ENCODE results near the gene PBX3. TPM values are rescaled to one million over a fixed set of nuclear protein-coding genes. Genes with fewer than 3 reads are reported as not detected.

PBX3 gene
- total RNA-seq, 1 donor from 2014 or later, result 74.2 TPM

DNA sequence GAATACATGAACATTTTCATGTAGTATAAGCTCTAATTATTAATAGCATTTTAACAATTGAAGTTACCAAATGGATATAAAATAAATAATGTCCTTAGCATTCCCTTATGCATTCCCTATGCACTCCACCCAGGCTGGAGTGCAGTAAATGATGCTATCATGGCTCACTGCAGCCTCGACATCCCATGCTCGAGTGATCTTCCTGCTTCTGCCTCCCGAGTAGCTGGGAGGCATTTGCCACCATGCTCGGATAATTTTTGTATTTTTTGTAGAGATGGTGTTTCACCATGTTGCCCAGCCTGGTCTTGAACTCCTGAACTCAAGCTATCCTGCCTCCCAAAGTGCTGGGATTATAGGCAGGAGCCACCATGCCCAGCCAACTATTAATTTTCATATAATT, 184.0 kb downstream of the PBX3 start:
- TF ChIP-seq, protein P1, sequence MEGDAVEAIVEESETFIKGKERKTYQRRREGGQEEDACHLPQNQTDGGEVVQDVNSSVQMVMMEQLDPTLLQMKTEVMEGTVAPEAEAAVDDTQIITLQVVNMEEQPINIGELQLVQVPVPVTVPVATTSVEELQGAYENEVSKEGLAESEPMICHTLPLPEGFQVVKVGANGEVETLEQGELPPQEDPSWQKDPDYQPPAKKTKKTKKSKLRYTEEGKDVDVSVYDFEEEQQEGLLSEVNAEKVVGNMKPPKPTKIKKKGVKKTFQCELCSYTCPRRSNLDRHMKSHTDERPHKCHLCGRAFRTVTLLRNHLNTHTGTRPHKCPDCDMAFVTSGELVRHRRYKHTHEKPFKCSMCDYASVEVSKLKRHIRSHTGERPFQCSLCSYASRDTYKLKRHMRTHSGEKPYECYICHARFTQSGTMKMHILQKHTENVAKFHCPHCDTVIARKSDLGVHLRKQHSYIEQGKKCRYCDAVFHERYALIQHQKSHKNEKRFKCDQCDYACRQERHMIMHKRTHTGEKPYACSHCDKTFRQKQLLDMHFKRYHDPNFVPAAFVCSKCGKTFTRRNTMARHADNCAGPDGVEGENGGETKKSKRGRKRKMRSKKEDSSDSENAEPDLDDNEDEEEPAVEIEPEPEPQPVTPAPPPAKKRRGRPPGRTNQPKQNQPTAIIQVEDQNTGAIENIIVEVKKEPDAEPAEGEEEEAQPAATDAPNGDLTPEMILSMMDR (IDR thresholded peaks at IDR 0.05; ENCODE audit: unreplicated experiment), result no peak
- no peaks in the 10 kb centered on the region for H3K9me3 Mint-ChIP-seq
- no peaks in the 10 kb centered on the region for H3K27me3 Mint-ChIP-seq (ENCODE audit: low read depth)
- H3K27ac Mint-ChIP-seq, result no peak overlapping the region
- H3K4me1 Mint-ChIP-seq, result peaks cover 4% of the 10 kb centered on the region
- no peak overlapping the region for H3K4me3 Mint-ChIP-seq
- peaks cover 6% of the 10 kb centered on the region for H3K36me3 Mint-ChIP-seq
- no peak for DNase-seq (ENCODE audit: low spot score in 2 of 2, unreplicated experiment in 2 of 2)

GRCh38 chr9:125932012-125932411, 184.8 kb downstream of the PBX3 start:
- H3K9me3 Mint-ChIP-seq, result no peaks in the 10 kb centered on the region
- no peak for DNase-seq (ENCODE audit: low spot score in 2 of 2, unreplicated experiment in 2 of 2)
- no peak overlapping the region for H3K27ac Mint-ChIP-seq

DNA sequence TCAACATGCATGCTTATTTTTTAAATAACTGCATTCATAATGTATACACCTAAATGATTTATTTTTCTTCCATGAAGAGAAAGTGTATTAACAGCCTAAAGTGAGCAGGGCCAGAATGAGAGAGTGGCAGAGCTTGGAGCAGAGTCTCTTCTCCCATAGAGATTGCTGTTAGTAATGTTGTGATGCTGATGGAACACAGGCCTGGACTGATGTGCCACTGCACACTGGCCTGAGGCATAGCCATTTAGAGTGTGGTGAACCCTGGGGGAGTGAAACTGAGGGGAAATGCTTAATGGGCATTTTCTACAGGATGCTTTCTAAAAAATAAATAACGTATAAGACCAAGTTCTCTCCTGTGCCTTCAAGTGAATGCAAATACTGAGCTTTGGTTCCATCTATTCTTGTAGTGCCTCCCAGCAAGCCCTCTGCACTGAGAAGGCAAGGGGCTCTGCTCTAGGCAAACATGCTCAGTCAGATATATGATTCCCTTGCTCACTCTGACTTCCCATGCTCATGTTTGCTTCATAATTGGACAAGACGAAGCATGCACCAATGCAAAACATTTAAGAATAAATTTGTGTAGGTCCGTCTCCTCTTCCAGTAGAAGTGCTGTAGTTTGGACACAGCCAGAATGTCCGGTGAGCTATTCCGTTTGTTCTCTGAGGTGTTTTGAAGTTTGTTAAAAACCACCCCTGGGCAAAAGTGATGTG, 185.7 kb downstream of the PBX3 start:
- Mint-ChIP-seq H3K4me3 (no peak overlapping the region), H3K27ac (no peak overlapping the region), H3K27me3 (ENCODE audit: low read depth) (no peaks in the 10 kb centered on the region), H3K9me3 (no peaks in the 10 kb centered on the region), H3K4me1 (peaks cover 4% of the 10 kb centered on the region), H3K36me3 (peaks cover 6% of the 10 kb centered on the region)
- TF ChIP-seq, protein P1 (IDR thresholded peaks at IDR 0.05; ENCODE audit: unreplicated experiment), result no peak
- DNase-seq (ENCODE audit: low spot score in 2 of 2, unreplicated experiment in 2 of 2), result no peak

More at GRCh38 chr9:125932012-125932411, 184.8 kb downstream of the PBX3 start:
- H3K4me1 Mint-ChIP-seq, result peaks cover 4% of the 10 kb centered on the region
- H3K36me3 Mint-ChIP-seq, result peaks cover 6% of the 10 kb centered on the region
- TF ChIP-seq, protein P1 (IDR thresholded peaks at IDR 0.05; ENCODE audit: unreplicated experiment), result no peak
- no peaks in the 10 kb centered on the region for H3K27me3 Mint-ChIP-seq (ENCODE audit: low read depth)
- no peak overlapping the region for H3K4me3 Mint-ChIP-seq

- TF ChIP-seq, protein P1 (IDR thresholded peaks at IDR 0.05; ENCODE audit: unreplicated experiment), result no peak
- H3K27ac Mint-ChIP-seq, result no peak overlapping the region
Observed at GRCh38 chr9:125942125-125942524, 195.0 kb downstream of the PBX3 start.

GRCh38 chr9:125943831-125944230, 196.7 kb downstream of the PBX3 start:
- TF ChIP-seq, protein P1 (IDR thresholded peaks at IDR 0.05; ENCODE audit: unreplicated experiment), result no peak
- no peak for DNase-seq (ENCODE audit: low spot score in 2 of 2, unreplicated experiment in 2 of 2)
- Mint-ChIP-seq H3K9me3 (peaks cover 28% of the 10 kb centered on the region), H3K36me3 (peaks cover 34% of the 10 kb centered on the region), H3K4me3 (no peak overlapping the region), H3K4me1 (no peaks in the 10 kb centered on the region), H3K27me3 (ENCODE audit: low read depth) (no peaks in the 10 kb centered on the region), H3K27ac (no peak overlapping the region)

More at GRCh38 chr9:125942125-125942524, 195.0 kb downstream of the PBX3 start:
- Mint-ChIP-seq H3K36me3 (peaks cover 38% of the 10 kb centered on the region), H3K9me3 (peaks cover 27% of the 10 kb centered on the region), H3K27me3 (ENCODE audit: low read depth) (no peaks in the 10 kb centered on the region), H3K4me3 (no peak overlapping the region), H3K4me1 (no peaks in the 10 kb centered on the region)
- no peak for DNase-seq (ENCODE audit: low spot score in 2 of 2, unreplicated experiment in 2 of 2)

Data from mesothelial cell of epicardium (in vitro differentiated cells).